ENCODE data around the gene TNFRSF21.
"Not testable (repeated sequence)": the region's sequence is repeated elsewhere in the genome, so short reads cannot be mapped to it uniquely, and the experiment has no call there.

TNFRSF21 gene

DNA sequence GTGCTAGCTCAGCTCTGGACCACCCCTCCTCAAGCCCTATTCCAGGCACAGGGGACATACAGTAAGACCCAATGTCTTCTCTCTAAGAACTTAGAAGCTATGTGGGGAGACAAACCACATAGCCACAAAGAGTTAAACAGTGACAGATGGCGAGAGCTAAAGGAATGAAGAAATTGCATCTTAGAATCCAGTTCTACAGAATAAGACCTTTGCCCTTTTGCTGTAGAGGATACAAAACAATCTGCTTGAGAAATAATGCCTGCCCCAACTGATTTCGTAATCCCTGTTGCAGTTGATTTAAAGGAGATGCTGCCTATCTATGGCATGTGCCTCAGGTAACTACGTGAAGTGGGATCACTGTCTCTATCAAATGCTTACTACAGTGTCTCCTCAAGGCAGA, 31.2 kb downstream of the TNFRSF21 start:
- DNase-seq, result no peak

DNA sequence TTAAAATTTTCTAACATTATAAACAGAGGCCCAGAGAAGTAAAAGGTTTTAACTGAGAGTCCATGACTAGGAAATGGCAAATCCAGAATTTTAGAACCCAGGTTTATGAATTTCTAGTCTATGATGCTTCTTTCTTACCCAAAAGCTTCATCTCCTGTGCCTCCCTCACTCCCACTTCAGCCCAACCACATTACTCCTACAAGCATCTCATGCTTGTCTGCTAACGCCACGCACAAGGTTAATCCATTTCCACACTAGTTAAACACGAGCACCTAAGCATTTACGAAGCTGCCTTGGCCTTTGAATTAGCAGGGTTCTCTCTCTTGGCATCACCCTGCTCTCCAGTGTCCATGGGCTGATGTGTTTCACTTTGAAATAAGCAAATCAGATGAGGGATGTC, 32.0 kb downstream of the TNFRSF21 start:
- DNase-seq, result no peak

DNA sequence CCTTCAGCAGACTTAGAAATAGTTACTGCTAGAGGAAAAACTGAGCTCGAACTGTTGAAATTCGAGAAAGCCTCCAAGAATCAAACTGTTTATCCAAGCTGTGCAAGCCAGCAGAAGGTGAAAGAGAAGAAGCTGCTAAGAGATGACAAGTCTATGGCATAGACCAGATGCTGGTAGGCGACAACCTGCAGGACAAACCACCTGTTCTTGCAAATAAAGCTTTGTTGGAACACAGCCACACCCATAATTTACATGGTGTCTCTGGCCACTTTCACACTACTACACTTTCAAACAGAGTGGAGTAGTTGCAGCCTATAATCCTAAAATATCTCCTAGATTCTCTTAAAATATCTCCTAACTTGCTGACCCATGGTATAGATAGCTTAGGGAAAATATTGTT, 33.3 kb downstream of the TNFRSF21 start:
- no peak for DNase-seq

DNA sequence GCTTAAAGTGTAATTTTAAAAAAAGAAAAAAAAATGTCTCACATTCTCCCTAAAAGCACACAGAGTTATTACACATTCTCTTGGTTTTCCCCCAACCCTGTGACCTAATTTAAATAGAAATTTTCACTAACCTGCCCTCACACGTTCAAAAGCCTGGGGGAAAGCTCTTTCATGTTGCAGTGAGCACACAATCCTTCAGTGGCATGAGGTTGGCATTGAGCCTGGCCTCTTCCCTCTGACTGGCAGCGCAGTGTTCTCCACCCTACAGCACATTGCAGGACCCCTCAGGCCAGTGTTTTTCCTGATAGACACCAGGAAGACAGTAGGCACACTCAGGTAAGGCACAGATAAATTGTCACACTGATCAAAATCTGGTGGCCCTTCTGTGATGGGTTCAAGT, 34.1 kb downstream of the TNFRSF21 start:
- no peak for DNase-seq

DNA sequence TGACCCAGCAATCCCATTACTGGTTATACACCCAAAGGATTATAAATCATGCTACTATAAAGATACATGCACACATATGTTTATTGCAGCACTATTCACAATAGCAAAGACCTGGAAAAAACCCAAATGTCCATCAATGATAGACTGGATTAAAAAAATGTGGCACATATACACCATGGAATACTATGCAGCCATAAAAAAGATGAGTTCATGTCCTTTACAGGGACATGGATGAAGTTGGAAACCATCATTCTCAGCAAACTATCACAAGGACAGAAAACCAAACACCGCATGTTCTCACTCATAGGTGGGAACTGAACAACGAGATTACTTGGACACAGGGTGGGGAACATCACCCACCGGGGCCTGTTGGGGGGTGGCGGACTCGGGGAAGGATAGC, 34.6 kb downstream of the TNFRSF21 start:
- DNase-seq, result not testable (repeated sequence)

DNA sequence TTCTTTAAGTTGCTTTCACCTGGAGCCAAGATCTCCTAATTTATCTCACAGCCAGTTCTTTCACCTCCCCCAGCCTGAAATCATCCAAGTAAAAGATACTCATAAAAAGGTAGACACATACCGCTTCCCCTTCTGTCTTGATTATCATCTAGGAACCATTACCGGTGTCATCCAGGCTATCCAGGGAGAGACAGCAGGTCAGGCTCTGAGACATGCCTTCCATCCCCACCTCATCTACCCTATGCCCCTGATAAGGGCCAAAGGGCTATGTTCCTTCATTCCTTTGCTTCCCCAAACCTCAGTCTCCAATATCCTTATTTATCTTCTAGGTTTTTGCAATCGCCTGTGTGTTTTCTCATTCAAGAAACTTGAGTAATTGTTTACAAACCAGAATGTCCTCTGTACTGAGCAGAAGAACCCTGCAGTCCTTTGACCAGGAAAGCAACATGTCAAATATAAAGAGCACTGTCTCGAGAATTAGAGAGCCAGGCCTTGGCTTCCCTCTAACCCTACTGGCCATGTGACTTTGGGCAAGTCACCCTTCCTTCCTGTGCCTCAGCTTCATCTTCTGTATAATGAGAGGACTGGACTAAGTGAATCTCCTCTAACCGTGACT, 41.0 kb downstream of the TNFRSF21 start:
- no peak for DNase-seq

DNA sequence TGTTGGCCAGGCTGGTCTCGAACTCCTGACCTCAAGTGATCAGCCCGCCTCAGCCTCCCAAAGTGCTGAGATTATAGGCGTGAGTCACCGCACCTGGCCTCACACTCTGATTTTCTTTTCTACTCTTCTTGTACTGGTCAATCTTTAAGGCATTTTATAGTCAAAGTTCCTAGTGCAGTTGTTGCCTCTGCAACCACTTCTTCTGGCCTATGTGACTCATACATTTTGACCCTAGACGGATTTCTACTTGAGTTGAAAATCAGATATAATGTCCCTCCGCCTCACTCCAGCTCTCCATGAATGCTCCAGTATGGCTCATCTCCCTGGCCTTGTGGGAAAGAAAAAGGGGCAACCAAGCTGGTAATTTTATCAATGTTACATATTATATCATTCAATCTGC, 42.4 kb downstream of the TNFRSF21 start:
- no peak for DNase-seq

DNA sequence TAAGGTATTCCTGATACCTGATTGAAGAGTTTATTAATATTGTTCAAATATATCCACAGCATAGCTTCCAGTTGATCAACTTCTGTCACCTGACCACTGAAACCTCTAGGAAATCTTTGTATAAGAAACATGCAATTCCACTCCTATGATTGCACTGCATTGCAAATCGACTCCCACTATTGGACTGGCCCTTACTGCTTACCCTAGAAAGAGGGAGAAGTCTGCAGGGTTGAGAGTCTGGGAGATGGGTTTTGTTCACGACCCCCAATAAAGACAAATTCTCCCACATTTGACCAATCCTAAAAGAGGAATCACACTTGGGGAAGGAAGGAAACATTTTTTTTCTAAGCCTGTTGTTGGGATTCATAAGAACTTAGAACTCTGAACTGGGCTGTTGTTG, 43.7 kb downstream of the TNFRSF21 start:
- DNase-seq, result no peak

DNA sequence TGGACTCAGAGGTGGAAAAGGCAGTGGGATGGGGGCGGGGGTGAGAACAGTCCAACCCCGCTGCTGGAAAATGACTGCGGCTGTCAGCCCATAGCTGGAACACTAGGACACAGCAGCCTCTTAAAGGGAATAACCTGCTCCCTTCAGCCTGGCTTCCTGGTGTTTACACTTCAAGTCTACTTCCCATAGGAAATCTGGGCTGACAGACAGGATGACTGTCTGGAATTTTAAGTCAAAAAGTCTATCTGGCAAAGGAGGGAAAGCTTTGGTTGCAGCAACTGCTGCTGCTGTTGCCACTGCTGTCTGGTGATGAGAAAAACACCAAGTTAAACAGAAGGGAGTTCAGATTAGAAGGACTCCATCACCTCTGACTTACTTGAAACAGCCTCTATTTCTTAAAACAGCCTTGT, 44.9 kb downstream of the TNFRSF21 start:
- no peak for DNase-seq

DNA sequence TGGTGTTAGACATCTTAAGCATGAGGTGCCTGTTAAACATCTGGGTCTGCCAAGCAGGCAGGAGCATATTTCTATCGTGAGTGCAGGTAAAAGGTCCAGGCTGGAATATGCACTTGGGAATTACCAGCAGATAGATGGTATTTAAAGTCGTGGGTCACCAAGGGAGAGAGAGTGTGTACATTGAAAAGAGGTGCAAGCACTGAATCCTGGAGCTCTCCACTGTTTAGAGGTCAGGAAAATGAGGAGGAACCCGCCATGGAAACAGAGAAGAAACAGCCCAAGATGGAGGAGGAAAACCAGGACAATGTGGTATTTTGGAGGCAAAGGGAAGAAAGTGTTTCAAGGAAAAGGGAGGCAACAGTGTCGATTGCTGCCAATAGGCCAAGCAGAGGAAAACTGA, 46.4 kb downstream of the TNFRSF21 start:
- no peak for DNase-seq

DNA sequence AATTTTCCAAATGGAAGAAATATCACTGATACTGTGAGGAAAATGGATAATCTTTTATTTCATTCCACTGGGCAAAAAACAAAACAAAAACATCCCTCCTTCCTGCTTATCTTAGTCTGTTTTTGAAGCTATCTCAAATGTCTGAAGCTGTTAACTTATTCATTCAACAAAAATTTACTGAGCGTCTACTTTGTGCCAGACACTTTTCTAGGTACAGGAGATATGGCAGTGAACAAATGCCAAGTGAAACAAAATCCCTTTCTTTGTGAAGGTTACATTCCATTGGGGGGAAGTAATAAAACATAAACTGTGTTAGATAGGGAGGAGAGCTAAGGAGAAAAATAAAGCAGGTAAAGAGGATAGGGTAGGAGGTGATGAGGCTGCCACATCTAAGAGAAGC, 47.5 kb downstream of the TNFRSF21 start:
- no peak for DNase-seq

DNA sequence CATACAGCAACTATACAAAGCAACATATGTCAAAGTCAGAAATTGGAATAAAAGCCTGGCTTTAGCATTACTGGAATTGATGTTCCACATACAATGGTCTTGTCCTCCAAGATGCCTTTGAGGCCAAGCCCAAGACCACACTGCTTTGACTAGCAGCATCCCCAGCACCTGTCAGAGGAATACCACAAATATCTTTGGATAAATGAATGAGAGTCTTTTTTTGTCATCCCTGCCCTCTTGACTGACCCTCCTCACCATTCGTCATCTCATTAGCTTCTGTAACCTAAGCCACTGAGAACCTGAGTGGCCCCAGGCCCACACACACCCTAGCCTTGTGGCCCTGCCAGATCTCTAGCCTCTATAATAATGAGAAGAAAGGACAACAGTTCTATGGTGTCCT, 48.5 kb downstream of the TNFRSF21 start:
- DNase-seq, result no peak

DNA sequence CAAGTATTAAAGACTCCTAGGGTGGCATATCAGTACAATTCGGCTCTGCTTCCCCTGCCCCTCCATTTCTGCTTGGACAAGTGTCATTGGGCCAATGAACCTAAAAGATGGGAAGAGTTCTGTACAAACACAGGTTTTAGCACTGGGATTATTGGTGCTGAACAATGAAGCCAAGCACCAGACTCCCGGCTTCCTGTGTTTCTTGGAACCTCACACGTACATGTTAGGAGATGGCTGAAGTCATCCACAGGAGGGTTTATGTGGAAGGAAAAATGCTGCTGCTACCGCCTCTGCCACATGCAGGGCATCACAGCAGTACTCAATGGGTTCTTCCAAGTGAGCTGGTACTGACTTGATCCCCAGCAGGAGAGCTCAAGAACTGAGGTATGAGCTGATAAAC, 49.7 kb downstream of the TNFRSF21 start:
- no peak for DNase-seq

DNA sequence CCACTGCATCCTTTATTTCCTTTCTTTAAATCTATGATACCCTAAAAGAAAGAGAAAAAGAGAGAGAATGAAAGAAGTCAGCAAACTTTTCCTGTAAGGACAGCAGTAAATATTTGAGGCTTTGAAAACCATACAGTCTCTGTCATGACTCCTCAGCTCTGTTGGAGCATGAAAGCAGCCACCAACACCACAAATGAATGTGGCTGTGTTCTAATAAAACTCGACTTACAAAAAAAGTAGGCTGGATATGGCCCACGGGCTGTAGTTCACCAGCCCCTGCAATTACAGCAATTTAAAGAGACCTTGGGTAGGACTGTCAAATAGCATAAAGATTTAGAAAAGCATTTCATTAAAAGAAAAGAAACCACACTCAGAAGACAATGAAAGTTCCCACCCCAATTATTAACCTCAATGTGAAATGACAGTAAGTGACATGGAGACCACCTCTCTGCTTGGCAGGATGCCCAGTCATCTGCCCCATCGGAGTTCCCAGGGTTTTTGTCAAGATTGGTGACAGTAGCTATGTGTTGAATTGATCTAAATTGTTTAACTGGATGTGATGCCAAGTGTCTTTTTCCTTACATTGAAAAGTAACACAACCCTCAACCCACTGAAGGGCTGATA, 50.9 kb downstream of the TNFRSF21 start:
- DNase-seq, result no peak

DNA sequence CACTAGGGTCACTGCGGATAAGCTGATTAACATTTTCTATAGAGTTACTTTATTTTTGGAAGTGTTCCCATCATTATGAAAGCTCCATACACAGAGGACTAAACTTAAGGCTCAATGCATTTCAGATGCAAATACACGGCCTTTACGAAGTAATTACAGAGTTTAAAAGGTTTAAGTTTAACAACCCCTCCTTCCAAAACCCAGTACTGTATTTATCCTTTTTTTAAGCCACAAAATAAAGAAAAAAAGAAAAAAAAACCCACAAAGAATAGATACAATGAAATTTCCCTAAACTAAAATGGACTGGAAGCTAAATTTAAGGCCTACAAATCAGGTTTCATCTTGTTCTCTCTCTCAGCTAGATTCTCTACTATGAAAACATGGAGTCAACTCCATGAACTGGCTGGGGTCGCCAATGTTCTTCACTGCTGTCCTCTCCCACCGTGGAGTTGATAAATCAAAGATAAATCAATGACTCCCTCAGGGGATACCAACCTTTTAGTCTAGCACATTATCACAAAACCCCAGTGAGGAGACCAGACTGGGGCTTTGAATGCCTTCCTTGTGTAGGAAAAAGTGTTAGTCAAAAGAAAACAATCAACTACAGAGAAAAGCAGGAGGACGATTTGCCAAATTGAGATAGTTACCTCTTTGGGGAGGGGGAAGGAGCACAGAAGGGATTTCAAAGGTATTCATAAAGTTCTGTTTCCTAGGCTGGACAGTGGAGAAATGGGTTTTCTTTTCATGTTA, 52.5 kb downstream of the TNFRSF21 start:
- no peak for DNase-seq

DNA sequence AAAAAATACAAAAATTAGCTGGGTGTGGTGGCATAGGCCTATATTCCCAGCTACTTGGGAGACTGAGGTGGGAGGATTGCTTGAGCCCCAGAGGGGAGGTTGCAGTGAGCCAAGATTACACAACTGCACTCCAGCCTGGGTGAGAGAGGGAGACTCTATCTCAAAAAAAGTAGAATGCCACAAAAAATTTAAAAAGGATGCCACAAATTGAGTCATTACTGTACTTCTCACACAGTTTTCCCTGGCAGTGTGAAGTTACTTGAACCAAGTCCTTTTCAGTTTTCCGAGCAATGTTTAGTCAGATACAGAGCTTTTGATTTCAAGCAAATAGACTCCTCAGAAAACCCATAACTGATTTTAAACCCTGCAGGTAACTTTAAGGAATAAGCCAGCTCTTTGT, 53.3 kb downstream of the TNFRSF21 start:
- no peak for DNase-seq

DNA sequence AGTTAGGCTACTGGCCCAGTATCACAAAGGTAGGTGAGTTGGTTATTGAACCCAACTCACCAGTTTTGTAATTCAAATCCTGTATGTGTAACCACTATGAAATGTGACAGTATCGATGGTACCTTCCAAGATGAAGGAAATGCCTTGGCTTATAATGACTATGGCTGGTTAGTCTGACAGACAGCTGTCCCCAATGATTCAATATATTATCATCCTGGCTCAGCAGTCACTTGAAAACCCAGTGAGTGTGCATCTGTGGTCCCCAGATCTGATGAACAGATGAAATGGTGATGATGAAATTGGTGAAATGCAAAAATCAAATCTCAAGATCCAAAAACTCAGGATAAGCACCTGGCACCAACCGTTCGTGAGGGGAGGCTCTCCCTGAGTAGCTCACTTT, 54.8 kb downstream of the TNFRSF21 start:
- DNase-seq, result no peak

DNA sequence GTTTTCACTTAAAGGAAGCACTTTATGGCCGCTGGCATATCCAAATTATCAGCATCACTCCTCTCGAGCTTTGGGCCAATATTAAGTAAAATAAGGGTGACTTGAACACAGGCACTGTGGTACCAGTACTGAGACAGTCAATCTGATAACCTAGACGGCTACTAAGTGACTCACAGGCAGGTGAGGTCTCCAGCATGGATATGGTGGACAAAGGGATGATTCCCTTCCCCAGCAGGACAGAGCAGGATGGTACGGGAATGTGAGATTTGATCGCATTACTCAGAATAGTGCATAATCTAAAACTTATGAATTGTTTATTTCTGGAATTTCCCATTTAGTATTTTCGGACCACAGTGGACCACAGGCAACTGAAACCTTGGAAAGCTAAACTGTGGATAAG, 55.7 kb downstream of the TNFRSF21 start:
- no peak for DNase-seq

DNA sequence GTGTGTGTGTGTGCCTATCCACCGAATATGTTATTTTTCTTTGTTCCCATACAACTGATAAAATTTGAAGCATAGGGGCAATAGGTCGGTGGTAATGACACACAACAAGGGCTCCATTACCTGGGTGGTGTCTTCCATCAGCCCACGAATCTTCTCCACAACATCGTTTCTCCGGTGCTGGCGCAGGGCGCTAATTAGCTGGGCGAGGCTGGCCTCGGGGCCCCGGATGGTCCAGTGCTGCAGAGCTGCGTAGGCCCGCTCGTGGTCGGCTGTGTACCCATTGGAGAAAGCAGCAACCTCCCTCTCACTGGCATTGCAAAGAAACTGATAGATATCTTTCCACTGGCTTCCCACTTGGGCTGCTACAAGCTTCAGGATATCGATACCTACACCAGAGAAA, 56.6 kb downstream of the TNFRSF21 start:
- no peak for DNase-seq

DNA sequence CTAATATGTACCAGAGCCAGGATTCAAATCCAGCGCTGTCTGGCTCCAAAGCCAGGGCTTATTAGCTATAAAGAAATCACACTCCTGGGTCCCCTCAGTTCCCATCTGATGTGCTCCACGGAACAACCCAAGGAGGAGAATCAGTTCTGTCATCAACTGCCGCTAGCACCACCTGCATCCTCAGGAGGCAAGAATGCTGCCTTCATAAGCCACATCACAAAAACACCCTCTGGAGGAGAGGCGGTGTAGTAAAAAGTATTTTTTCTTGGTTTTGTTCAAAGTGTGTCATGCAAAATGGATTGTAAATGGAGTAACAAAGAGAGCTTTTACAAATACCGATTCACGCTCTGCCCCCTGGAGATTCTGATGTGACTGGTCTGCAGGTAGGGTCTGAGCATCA, 57.1 kb downstream of the TNFRSF21 start:
- no peak for DNase-seq

DNA sequence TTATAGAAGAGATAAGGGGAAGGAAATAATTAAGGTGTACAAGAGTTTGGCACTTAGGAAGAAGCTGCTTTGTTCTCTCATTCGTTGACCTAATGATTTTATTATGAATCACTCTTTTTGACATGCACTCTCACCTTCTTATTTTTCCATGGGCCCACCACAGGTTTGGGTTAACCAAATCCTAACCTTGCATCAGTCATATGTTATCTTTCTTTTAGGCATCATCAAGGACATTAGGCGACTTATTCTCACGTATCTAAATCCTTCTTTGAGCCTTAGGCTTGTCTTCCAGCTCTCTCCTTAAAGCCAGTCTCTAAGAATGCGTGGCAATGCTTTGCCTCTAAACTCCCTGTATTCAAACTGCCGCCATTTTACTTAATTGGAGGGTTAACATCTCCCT, 58.3 kb downstream of the TNFRSF21 start:
- DNase-seq, result no peak

DNA sequence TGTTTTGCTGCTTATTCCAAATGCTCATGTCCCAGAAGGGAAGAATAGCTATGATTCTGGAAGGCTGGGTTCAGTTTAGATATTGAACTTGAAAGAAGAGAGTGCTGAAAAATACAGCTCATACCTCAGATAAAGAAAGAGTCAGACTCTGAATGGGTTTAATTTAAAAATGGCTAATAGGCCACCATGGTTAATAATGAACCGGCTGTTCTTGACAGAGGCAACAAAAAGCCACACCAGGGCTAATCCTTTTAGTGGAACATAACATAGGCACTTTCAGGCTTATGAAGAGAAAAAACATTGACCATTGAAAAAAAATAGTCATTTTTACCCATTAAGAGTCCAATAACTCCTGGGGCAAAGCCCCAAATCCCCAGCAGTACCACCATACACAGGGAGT, 59.4 kb downstream of the TNFRSF21 start:
- no peak for DNase-seq

DNA sequence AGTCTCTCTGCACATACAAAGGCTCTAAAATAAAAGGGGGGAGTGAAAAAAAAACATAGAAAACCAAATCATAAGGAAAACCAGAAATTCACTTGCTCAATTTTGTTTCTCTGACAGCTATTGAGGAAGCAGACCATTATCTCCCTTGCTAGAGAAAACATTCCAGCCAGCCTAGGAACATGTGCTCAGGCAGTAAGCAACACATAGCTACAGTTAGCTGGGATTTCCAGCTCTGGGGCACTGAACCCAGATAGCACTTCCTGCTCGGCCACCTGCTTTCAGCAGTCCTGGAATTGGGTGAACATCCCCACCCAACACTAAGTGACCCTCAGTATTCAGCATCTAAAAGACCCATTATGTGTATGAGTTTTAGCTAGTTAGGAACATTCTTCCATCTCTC, 61.3 kb downstream of the TNFRSF21 start:
- no peak for DNase-seq

DNA sequence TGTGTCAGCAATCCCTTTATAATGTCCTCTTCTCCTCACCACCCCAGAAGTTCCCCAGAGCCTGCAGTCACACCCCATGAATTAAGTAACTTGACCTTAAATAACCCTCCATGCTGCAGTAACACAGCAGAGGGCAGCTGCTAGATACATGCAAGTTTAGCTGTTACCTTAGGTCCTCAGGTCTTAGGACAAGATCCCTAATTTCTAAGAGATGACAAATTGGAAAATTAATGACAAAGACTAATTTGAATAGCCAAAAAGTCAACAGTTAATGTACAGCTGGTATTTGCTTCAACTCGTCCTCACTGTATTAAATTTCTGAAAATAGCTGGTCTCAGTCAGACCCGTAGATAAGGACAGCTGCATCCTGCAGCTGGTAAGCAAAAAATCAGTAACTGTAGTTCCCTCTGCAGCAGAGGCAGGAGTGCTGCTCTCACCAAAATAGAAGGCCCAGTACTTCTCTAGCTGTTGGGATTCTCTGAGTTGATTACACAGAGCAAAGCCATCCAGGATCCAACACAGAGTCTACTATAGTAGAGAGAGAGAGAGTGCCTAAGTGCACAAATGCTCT, 62.4 kb downstream of the TNFRSF21 start:
- DNase-seq, result no peak
